Kidney epithelial cell (primary cell): Measurements from ENCODE around the gene PPP3CA. TPM values are rescaled to one million over a fixed set of nuclear protein-coding genes. Genes with fewer than 3 reads are reported as not detected.

Source experiments
- DNase-seq: peaks from one replicate; pipeline ENCODE4 v3.0.0-alpha.2; 2010; ENCODE audit warnings: low read depth
- H3K27me3 ChIP-seq: 2 replicates; pipeline ENCODE4 v1.6.0; 2011; ENCODE audit warnings: low read length; ENCODE audit not compliant: control insufficient read depth, insufficient read depth
- H3K36me3 ChIP-seq: 2 replicates; pipeline ENCODE4 v1.5.1; 2011; ENCODE audit warnings: low read length; ENCODE audit not compliant: control insufficient read depth, insufficient read depth
- H3K4me3 ChIP-seq: 2 replicates; pipeline ENCODE4 v1.5.1; 2011; ENCODE audit warnings: low read depth, mild to moderate bottlenecking, control low read depth, low read length
- total RNA-seq: library from RNA; depleted of rRNA; stranded (reverse); fragments of >200 nt; gene quantifications from 2 replicates; pipeline ENCODE4 v1.2.3, GENCODE V29; 2015
- TF ChIP-seq, protein P1 (sequence below): IDR thresholded peaks from 2 replicates; pipeline ENCODE4 v1.5.1; 2011; ENCODE audit warnings: mild to moderate bottlenecking, moderate library complexity, low read length, control low read depth, inconsistent platforms; ENCODE audit not compliant: insufficient read depth, poor library complexity, severe bottlenecking

The PPP3CA gene
- total RNA-seq, 1 donor from 2014 or later = 26.5 TPM

DNA sequence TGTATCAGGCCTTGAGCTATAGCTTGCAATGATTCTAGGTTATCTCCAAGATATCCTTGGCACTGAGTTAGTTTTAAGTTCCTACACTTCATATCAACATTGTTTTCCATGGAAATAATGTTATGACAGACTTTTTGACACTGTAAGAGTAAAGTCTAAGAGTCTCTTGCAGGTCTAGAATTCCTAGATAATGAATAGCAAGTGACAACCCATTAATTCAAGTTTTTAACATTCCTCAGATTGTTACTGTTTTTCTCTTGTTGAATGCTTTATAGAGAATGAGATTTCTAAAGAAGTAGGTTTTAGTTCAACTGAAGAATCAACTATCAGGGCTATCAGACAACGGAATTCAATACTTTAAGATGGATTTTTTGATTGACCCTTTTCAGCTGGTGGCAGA, 276.1 kb downstream of the PPP3CA start:
- no peak for DNase-seq
- H3K36me3 ChIP-seq = no peaks in the 10 kb centered on the region

DNA sequence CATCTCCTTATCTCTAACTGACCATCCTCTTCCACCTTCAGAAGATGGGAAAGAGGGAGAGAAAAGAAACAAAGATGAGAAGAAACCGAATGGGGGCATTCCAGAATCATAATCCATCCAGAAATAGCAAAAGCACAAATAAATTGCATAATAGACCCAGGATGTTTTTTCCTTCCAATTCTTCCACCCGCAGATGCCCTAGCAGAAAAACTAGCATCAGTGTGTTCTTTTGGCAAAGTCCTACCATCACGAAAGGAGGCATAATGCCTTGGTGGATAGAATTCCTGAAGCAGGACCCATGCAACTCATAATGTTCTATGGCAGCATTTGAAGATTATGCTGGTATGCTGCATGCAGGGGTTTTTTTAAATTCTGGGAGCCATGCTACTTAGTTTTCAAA, 279.2 kb downstream of the PPP3CA start:
- DNase-seq = no peak
- TF ChIP-seq, protein P1, sequence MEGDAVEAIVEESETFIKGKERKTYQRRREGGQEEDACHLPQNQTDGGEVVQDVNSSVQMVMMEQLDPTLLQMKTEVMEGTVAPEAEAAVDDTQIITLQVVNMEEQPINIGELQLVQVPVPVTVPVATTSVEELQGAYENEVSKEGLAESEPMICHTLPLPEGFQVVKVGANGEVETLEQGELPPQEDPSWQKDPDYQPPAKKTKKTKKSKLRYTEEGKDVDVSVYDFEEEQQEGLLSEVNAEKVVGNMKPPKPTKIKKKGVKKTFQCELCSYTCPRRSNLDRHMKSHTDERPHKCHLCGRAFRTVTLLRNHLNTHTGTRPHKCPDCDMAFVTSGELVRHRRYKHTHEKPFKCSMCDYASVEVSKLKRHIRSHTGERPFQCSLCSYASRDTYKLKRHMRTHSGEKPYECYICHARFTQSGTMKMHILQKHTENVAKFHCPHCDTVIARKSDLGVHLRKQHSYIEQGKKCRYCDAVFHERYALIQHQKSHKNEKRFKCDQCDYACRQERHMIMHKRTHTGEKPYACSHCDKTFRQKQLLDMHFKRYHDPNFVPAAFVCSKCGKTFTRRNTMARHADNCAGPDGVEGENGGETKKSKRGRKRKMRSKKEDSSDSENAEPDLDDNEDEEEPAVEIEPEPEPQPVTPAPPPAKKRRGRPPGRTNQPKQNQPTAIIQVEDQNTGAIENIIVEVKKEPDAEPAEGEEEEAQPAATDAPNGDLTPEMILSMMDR = no peak
- H3K36me3 ChIP-seq = no peaks in the 10 kb centered on the region
- H3K27me3 ChIP-seq = no peaks in the 10 kb centered on the region
- no peak overlapping the region for H3K4me3 ChIP-seq

More for the DNA sequence above, 276.1 kb downstream of the PPP3CA start:
- no peaks in the 10 kb centered on the region for H3K27me3 ChIP-seq
- H3K4me3 ChIP-seq = no peak overlapping the region
- TF ChIP-seq, protein P1 = no peak

DNA sequence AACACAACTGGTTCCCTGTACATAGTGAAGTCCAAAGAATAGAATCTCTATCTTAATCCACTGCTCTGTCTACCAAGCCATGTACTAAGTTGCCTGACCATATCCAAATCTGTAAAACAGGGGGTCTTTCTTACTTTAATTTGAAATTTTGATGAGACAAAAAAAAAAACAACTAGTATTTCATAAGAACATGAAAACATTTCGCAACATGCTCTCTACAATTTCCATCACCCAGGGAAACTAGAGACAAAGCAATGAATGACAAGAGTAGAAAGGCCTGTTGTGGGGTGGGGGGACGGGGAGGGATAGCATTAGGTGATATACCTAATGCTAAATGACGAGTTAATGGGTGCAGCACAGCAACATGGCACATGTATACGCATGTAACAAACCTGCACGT, 279.9 kb downstream of the PPP3CA start:
- TF ChIP-seq, protein P1 = no peak
- DNase-seq = no peak

DNA sequence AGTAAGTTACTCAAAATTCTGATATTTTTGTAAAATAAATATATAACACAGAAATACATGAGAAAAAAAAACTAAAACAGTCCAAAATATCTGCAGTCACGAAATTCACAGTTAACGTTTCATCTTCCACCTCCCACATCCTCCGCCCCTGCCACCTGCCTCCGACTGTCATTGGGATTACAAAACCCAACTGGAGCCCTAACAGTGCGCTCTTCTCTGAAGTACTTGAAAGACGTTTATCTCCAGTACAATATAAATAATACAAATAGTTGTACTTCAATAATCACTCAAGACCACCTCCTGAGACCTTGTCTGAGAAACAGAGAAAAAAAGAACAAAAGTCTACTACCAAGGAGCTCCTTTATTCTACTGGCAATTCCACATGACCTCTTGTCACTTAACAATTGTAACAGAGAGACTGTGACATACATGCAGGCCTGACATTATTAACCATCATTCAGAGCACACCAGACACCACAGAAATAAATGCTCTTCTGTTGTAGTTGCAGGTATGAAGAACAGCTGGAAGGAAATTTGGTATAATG, 280.6 kb downstream of the PPP3CA start:
- DNase-seq = no peak
- no peak overlapping the region for H3K4me3 ChIP-seq
- TF ChIP-seq, protein P1 = no peak
- H3K27me3 ChIP-seq = no peaks in the 10 kb centered on the region
- H3K36me3 ChIP-seq = no peaks in the 10 kb centered on the region

More for the DNA sequence above, 279.9 kb downstream of the PPP3CA start:
- no peak overlapping the region for H3K4me3 ChIP-seq
- H3K27me3 ChIP-seq = no peaks in the 10 kb centered on the region
- no peaks in the 10 kb centered on the region for H3K36me3 ChIP-seq

DNA sequence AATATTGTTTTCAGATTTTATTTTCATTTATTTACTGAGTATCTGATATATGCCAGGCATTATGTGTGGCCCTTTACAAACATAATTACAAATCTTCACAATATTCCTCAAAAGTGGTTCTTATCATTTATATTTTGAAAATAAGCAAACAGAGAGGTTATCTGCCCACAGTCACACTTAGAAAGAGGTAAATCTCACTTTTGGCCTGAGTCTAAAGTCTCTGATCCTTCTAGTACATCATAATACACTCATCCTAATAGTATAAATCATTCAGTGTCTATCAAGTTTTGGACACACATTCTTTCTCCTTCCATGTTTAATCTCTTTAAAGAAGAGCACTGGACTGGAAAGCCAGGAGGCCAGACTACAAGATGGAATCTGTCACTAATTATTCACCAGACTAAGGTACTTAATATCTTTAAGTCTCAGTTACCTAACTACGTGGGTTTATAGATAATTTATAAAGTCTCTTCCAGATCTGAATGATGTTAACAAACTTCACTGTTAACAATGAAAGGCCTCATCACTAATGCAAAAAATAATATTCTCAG, 281.3 kb downstream of the PPP3CA start:
- TF ChIP-seq, protein P1 = no peak
- no peak overlapping the region for H3K4me3 ChIP-seq
- no peaks in the 10 kb centered on the region for H3K27me3 ChIP-seq
- no peaks in the 10 kb centered on the region for H3K36me3 ChIP-seq
- peak; percentile 1 for DNase-seq

DNA sequence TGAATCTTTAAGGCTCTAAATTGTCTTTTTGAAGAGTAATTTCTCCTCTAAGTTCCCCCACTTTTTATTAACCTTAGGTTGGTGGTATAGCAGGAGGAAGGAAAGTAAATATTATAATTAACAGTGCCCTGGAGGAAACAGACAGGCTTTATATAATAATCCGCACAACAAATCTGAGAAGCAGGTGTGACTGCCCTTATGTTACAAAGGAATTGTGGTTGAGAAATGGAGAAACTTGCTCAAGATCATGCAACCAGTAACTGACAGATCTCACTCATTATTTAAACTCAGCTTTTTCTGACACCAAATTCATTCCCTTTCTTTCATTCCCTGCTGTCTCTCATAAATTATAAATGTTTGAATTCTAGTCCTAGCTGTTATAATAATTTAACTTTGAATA, 282.0 kb downstream of the PPP3CA start:
- no peaks in the 10 kb centered on the region for H3K36me3 ChIP-seq
- H3K4me3 ChIP-seq = no peak overlapping the region
- DNase-seq = no peak
- TF ChIP-seq, protein P1 = no peak
- H3K27me3 ChIP-seq = no peaks in the 10 kb centered on the region
